H1 (cell line): Measurements from ENCODE around the gene LZTFL1.

ENCODE experiments used
- CTCF ChIP-seq, 3 experiments: IDR thresholded peaks; 1 replicate in 2 of 3; 2 replicates in 1 of 3; pipeline versions ENCODE4 v1.5.1 to v1.6.1; 2011; ENCODE audit warnings: low read length in 3 of 3, mild to moderate bottlenecking in 3 of 3, inconsistent platforms in 2 of 3, low read depth in 1 of 3, moderate library complexity in 1 of 3; ENCODE audit not compliant: insufficient read depth in 1 of 3; ENCODE audit errors: control extremely low read depth in 1 of 3
- GABPA ChIP-seq: IDR thresholded peaks from 2 replicates; pipeline ENCODE4 v1.6.1; 2011; ENCODE audit warnings: mild to moderate bottlenecking, low read length, moderate library complexity, borderline replicate concordance; ENCODE audit not compliant: insufficient read depth
- RXRA ChIP-seq: IDR thresholded peaks from 2 replicates; pipeline ENCODE4 v1.6.1; 2011; ENCODE audit warnings: low read depth, mild to moderate bottlenecking, low read length, moderate library complexity; ENCODE audit not compliant: insufficient read depth
- SAP30 ChIP-seq: fragments of 300-600 bp; sonication (generic); IDR thresholded peaks from 2 replicates; pipeline ENCODE4 v1.7.1; 2012; ENCODE audit warnings: low read length, moderate library complexity, mild to moderate bottlenecking, inconsistent platforms; ENCODE audit not compliant: insufficient read depth, insufficient replicate concordance
- SIN3A ChIP-seq, 2 experiments: IDR thresholded peaks in 1 of 2; conservative IDR thresholded peaks in 1 of 2; 2 replicates each; pipeline ENCODE4 v1.6.1; 2011 to 2012; ENCODE audit warnings: low read length in 2 of 2, improper control_type of control experiment in 1 of 2, low read depth in 1 of 2, mild to moderate bottlenecking in 1 of 2
- TAF1 ChIP-seq: IDR thresholded peaks from 2 replicates; pipeline ENCODE4 v1.6.1; 2011; ENCODE audit warnings: mild to moderate bottlenecking, low read depth, low read length
- ZNF274 ChIP-seq: IDR thresholded peaks from 2 replicates; pipeline ENCODE4 v1.7.0; 2012; ENCODE audit warnings: low read length, borderline replicate concordance; ENCODE audit errors: extremely low read depth

- TF ChIP-seq GABPA (no peak), CTCF (IDR thresholded peaks at IDR 0.05; ENCODE audit: control extremely low read depth in 1 of 3, insufficient read depth in 1 of 3, low read depth in 1 of 3, low read length in 3 of 3) (no peak), ZNF274 (no peak), RXRA (no peak), SAP30 (no peak), SIN3A (conservative IDR thresholded peaks at IDR 0.05 in 1 of 2, IDR thresholded peaks at IDR 0.05 in 1 of 2; ENCODE audit: low read depth in 1 of 2, low read length in 2 of 2) (no peak), TAF1 (no peak)
Measured at GRCh38 chr3:45800611-45801010, 41.3 kb downstream of the LZTFL1 start.
